ENCODE results near the gene ANK3. TPM values are rescaled to one million over a fixed set of nuclear protein-coding genes. Genes with fewer than 3 reads are reported as not detected.

Gene ANK3
- total RNA-seq, 1 donor: 248 TPM

DNA sequence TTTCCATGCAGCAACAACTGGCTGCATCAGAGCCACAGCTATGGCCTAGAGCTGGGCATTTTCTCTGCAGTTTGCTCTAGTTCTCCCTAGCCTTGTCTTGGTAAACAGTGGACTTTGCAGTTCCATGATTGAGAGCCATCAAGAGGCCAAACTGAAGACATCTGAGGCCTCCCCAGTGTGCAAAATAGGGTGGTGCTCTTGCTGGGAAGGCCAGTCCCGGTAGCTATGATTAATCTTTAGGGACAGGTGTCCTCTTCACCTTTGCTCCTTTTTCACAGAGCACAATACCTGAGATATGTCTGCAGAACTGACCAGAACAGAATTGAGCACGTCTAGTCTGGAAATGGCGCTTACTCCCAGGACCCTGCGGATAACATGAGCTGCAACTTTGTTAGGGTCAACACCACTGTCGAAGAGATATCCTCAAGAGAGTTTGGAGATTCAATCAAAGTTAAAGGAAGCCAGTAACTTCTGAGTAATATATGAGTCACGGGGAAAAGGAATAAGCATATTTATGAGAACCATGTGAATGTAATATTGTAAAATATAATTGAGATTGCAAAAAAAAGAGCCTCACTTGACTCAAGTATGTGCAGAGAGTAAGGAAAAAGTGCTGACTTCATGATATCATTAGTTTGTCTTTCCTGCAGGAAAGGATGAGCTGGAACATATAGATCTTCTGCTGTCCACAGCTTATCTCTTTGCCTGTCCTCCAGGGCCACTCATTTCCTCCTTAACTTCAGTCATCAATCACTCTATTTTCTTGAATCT, 76.7 kb downstream of the ANK3 start:
- TF ChIP-seq, protein P1, sequence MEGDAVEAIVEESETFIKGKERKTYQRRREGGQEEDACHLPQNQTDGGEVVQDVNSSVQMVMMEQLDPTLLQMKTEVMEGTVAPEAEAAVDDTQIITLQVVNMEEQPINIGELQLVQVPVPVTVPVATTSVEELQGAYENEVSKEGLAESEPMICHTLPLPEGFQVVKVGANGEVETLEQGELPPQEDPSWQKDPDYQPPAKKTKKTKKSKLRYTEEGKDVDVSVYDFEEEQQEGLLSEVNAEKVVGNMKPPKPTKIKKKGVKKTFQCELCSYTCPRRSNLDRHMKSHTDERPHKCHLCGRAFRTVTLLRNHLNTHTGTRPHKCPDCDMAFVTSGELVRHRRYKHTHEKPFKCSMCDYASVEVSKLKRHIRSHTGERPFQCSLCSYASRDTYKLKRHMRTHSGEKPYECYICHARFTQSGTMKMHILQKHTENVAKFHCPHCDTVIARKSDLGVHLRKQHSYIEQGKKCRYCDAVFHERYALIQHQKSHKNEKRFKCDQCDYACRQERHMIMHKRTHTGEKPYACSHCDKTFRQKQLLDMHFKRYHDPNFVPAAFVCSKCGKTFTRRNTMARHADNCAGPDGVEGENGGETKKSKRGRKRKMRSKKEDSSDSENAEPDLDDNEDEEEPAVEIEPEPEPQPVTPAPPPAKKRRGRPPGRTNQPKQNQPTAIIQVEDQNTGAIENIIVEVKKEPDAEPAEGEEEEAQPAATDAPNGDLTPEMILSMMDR (IDR thresholded peaks at IDR 0.05; ENCODE audit: insufficient read depth, low read length): no peak
- DNase-seq (ENCODE audit: low read depth): peak; percentile 74
- H3K4me3 ChIP-seq (ENCODE audit: low read depth, low read length): no peak overlapping the region

DNA sequence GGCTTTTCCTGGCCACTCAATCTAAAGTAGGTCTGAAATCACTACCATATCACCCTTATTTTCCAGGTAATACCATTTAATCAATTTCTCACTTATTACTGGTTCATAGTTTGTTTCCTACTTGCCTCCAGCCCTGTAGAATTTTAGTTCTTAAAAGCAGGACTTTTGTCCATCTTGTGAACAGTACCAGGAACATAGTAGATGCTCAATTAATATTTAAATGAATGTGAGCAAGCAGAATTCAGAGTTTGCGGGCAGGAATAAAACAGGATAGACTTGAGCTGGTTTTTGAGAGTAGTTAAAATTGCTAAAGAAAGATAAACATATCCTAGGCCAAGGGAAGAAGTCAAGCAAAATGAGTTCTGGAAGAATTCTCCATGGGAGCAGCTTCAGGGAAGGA, 77.9 kb downstream of the ANK3 start:
- H3K4me3 ChIP-seq (ENCODE audit: low read depth, low read length): no peak overlapping the region
- TF ChIP-seq, protein P1 (IDR thresholded peaks at IDR 0.05; ENCODE audit: insufficient read depth, low read length): no peak
- DNase-seq (ENCODE audit: low read depth): no peak

DNA sequence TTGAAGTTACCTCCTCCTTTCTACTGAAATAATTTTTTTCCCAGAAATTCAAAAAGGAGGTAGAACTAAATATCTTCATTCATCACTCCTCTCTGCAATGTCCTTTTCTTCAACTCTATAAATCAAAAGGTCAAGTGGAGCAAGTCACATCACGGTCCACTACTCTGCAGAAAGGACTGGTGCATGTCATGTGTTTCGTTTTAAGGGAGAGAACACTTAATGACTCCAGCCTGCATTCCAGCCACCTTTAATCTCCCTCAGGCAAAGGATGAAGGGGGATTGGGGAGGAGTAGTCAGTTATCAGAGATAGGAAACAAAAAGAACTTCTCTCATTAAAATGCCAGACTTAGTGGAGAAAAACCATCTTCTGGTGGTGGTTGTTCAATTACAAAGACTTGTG, 78.9 kb downstream of the ANK3 start:
- H3K4me3 ChIP-seq (ENCODE audit: low read depth, low read length): no peak overlapping the region
- no peak for DNase-seq (ENCODE audit: low read depth)
- TF ChIP-seq, protein P1 (IDR thresholded peaks at IDR 0.05; ENCODE audit: insufficient read depth, low read length): no peak

DNA sequence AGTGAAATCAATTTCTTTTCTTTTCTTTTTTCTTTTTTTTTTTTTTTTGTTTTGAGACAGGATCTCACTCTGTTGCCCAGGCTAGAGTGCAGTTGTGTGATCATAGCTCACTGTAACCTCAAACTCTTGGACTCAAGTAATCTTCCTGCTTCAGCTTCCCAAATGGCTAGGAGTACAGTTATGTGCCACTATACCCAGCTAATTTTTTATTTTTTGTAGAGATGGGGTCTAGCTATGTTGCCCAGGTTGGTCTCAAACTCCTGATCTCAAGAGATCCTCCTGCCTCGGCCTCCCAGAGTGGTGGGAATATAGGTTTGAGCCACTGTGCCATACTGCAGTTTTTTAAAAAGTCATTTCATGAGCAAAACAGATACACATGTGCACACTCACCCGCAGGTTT, 79.8 kb downstream of the ANK3 start:
- TF ChIP-seq, protein P1 (IDR thresholded peaks at IDR 0.05; ENCODE audit: insufficient read depth, low read length): no peak
- no peak for DNase-seq (ENCODE audit: low read depth)
- H3K4me3 ChIP-seq (ENCODE audit: low read depth, low read length): no peak overlapping the region

DNA sequence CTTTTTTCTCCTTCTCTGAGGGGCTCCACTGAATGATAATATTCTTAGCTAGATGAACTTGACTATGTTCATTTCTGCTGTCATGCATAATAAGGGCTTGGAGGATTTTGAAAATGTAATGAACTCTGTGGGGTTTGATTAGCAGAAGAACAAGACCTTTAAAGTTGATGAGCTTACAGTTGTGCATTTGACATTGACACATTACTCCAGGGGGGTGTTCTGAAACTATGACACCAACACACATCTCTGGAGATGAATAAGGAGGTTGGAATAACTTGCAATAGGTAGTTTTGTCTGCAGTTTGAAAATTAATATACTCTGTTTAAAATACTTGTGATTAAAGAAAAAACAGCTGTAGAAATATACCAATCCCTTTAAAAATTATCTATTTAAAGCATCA, 80.3 kb downstream of the ANK3 start:
- DNase-seq (ENCODE audit: low read depth): no peak
- H3K4me3 ChIP-seq (ENCODE audit: low read depth, low read length): no peak overlapping the region
- TF ChIP-seq, protein P1 (IDR thresholded peaks at IDR 0.05; ENCODE audit: insufficient read depth, low read length): no peak

DNA sequence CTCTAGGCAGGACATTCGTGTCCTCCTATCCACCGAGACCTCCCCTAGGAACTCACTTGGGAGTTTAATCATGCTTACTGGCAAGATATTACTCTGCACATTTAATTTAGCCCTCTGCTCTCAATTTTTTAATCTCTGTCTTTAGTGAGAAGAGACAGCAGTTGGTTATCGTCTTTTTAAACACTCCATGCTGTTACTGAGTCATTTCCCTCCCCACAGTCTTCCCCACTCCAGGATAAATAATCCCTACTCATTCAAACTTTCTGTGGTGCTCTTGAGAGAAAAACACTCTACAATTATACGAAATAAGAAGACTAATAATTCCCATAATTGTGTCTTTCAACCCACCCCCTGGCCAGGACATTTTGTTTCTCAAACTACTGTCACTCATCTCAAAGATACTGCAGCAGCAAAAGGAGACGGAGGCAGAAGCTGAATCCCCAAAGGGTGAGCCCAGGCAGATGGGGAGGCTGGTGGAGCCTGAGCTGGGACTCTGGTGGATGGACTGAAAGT, 84.2 kb downstream of the ANK3 start:
- H3K4me3 ChIP-seq (ENCODE audit: low read depth, low read length): no peak overlapping the region
- peak; percentile 89 for DNase-seq (ENCODE audit: low read depth)
- TF ChIP-seq, protein P1 (IDR thresholded peaks at IDR 0.05; ENCODE audit: insufficient read depth, low read length): no peak
